ENCODE results near the gene NFATC3. TPM values are rescaled to one million over a fixed set of nuclear protein-coding genes. Genes with fewer than 3 reads are reported as not detected.

Gene NFATC3
- total RNA-seq, 4 donors from 2014 or later = 22.6 to 74.0 (median 48.4) TPM

GRCh38 chr16:68190081-68190480 is 104.9 kb downstream of the NFATC3 start:
- Histone ChIP-seq H3K27ac (no peak overlapping the region), H3K36me3 (no peaks in the 10 kb centered on the region), H3K27me3 (no peaks in the 10 kb centered on the region), H3K9me3 (no peaks in the 10 kb centered on the region), H3K4me3 (no peak overlapping the region), H3K4me1 (no peaks in the 10 kb centered on the region)
- TF ChIP-seq CTCF (IDR thresholded peaks at IDR 0.05) = no peak
- TF ChIP-seq POLR2A (IDR thresholded peaks at IDR 0.05) = no peak
- intact Hi-C loops (cut with DNase I; ENCODE audit: low total_unique reads) = no loop called here
- DNase-seq = no peak

- Histone ChIP-seq H3K27me3 (no peaks in the 10 kb centered on the region), H3K4me3 (no peak overlapping the region), H3K27ac (no peak overlapping the region), H3K36me3 (no peaks in the 10 kb centered on the region), H3K9me3 (no peaks in the 10 kb centered on the region), H3K4me1 (no peaks in the 10 kb centered on the region)
- TF ChIP-seq POLR2A (IDR thresholded peaks at IDR 0.05) = no peak
- no peak for TF ChIP-seq CTCF (IDR thresholded peaks at IDR 0.05)
- DNase-seq = no peak
- intact Hi-C loops (cut with DNase I; ENCODE audit: low total_unique reads) = no loop called here
These were observed 105.8 kb downstream of the NFATC3 start for GRCh38 chr16:68190736-68191510.

- no peaks in the 10 kb centered on the region for H3K27me3 ChIP-seq
- no peaks in the 10 kb centered on the region for H3K9me3 ChIP-seq
- H3K27ac ChIP-seq = no peak overlapping the region
- H3K4me3 ChIP-seq = no peak overlapping the region
- no peaks in the 10 kb centered on the region for H3K36me3 ChIP-seq
- H3K4me1 ChIP-seq = no peaks in the 10 kb centered on the region
- DNase-seq = no peak
- intact Hi-C loops (cut with DNase I; ENCODE audit: low total_unique reads) = no loop called here
- TF ChIP-seq CTCF (IDR thresholded peaks at IDR 0.05) (no peak), POLR2A (IDR thresholded peaks at IDR 0.05) (no peak)
These were observed 109.1 kb downstream of the NFATC3 start for GRCh38 chr16:68194251-68194650.

GRCh38 chr16:68197250-68197649 is 112.1 kb downstream of the NFATC3 start:
- intact Hi-C loops (cut with DNase I; ENCODE audit: low total_unique reads) = no loop called here
- H3K4me3 ChIP-seq = no peak overlapping the region
- H3K27me3 ChIP-seq = no peaks in the 10 kb centered on the region
- no peak overlapping the region for H3K27ac ChIP-seq
- no peaks in the 10 kb centered on the region for H3K4me1 ChIP-seq
- TF ChIP-seq POLR2A (IDR thresholded peaks at IDR 0.05) (no peak), CTCF (IDR thresholded peaks at IDR 0.05) (no peak)
- H3K9me3 ChIP-seq = no peaks in the 10 kb centered on the region
- DNase-seq = no peak
- no peaks in the 10 kb centered on the region for H3K36me3 ChIP-seq

- Histone ChIP-seq H3K36me3 (no peaks in the 10 kb centered on the region), H3K4me1 (no peaks in the 10 kb centered on the region), H3K9me3 (no peaks in the 10 kb centered on the region), H3K27me3 (no peaks in the 10 kb centered on the region), H3K27ac (no peak overlapping the region), H3K4me3 (no peak overlapping the region)
- intact Hi-C loops (cut with DNase I; ENCODE audit: low total_unique reads) = no loop called here
- TF ChIP-seq POLR2A (IDR thresholded peaks at IDR 0.05) (no peak), CTCF (IDR thresholded peaks at IDR 0.05) (no peak)
- DNase-seq = no peak
These were observed 115.1 kb downstream of the NFATC3 start for GRCh38 chr16:68200088-68200783.

Measured in uterus (tissue), 4 donors.